Testis (tissue), 3 donors: ENCODE results near the gene MAGEA9. TPM values are rescaled to one million over a fixed set of nuclear protein-coding genes. Genes with fewer than 3 reads are reported as not detected.
"Not testable (repeated sequence)": the region's sequence is repeated elsewhere in the genome, so short reads cannot be mapped to it uniquely, and the experiment has no call there.

Source experiments
- DNase-seq: peaks from one replicate; pipeline ENCODE4 v3.0.0-alpha.2; 2019
- H3K27ac ChIP-seq, 2 donors: fragments of 200-600 bp; sonication (generic); one replicate each; pipeline ENCODE4 v1.5.1; 2019
- H3K27me3 ChIP-seq: fragments of 200-600 bp; sonication (generic); one replicate; pipeline ENCODE4 v1.5.1; 2019
- H3K36me3 ChIP-seq: fragments of 200-600 bp; sonication (generic); one replicate; pipeline ENCODE4 v1.5.1; 2017; ENCODE audit warnings: low read depth; ENCODE audit errors: missing control alignments
- H3K4me1 ChIP-seq: fragments of 200-600 bp; sonication (generic); one replicate; pipeline ENCODE4 v1.5.1; 2019
- H3K4me3 ChIP-seq, 2 donors: fragments of 200-600 bp; sonication (generic); one replicate each; pipeline ENCODE4 v1.5.1; 2017 to 2019
- H3K9me3 ChIP-seq: fragments of 200-600 bp; sonication (generic); one replicate; pipeline ENCODE4 v1.5.1; 2017
- CTCF ChIP-seq, 3 experiments: fragments of 450-650 bp in 2 of 3; fragments of 200-600 bp in 1 of 3; sonication (generic) in 1 of 3; IDR thresholded peaks; one replicate each; pipeline ENCODE4 v1.5.1; 2016 to 2019; ENCODE audit warnings: antibody characterized with exemption in 3 of 3, mild to moderate bottlenecking in 2 of 3, moderate library complexity in 1 of 3
- POLR2A ChIP-seq: fragments of 450-650 bp; IDR thresholded peaks from one replicate; pipeline ENCODE4 v1.6.1; 2017; ENCODE audit warnings: antibody characterized with exemption, mild to moderate bottlenecking, moderate library complexity
- WGBS, 2 donors: methylation state at CpG; one replicate each; pipeline ENCODE4 v1.1.5; 2018; 5-methylcytosine and 5-hydroxymethylcytosine counted together
- intact Hi-C: fragments of 100-400 bp; cut with DNase I; formaldehyde crosslinking; loops from one replicate; pipeline ENCODE4 v1.15.1; 2023; ENCODE audit warnings: low total_unique reads
- polyA plus RNA-seq: library from polyadenylated mRNA; stranded (reverse); fragments of 350-450 nt; fragmentation: Illumina TruSeq; extraction: RNeasy Lipid Tissue Mini Kit (QIAGEN cat#74804); gene quantifications from one replicate; pipeline ENCODE4 v1.2.3, GENCODE V29; 2014; ENCODE audit warnings: low read depth, low replicate concordance; ENCODE audit not compliant: insufficient read depth
- total RNA-seq, 2 donors: library from RNA; depleted of rRNA; stranded (reverse); fragments of >200 nt; gene quantifications; one replicate each; pipeline ENCODE4 v1.2.3, GENCODE V29; 2016

MAGEA9 gene
- total and polyA plus RNA-seq, 3 donors from 2014 or later, result 6.4 TPM; not detected in 2

- H3K27ac ChIP-seq, H3K4me1 ChIP-seq, intact Hi-C loops, H3K27me3 ChIP-seq, H3K36me3 ChIP-seq, H3K4me3 ChIP-seq, H3K9me3 ChIP-seq, DNase-seq: not testable (repeated sequence)
- no CpG with 5 or more reads among the region's 1 CpG for WGBS, 2 donors
Observed at GRCh38 chrX:149795531-149795930, 13.8 kb downstream of the MAGEA9 start.

GRCh38 chrX:149799095-149799714 lies 17.5 kb downstream of the MAGEA9 start:
- no peaks in the 10 kb centered on the region for H3K9me3 ChIP-seq
- H3K4me3 ChIP-seq, result no peak overlapping the region
- no peaks in the 10 kb centered on the region for H3K36me3 ChIP-seq
- H3K27ac ChIP-seq, result no peak overlapping the region
- intact Hi-C loops, result no loop called here
- no peak for TF ChIP-seq POLR2A
- TF ChIP-seq CTCF (IDR thresholded peaks at IDR 0.05), result no peak
- H3K4me1 ChIP-seq, result no peaks in the 10 kb centered on the region
- H3K27me3 ChIP-seq, result no peaks in the 10 kb centered on the region
- DNase-seq, result no peak
- WGBS, 2 donors, result 87 to 93% methylated on average over 6 of the region's 6 CpGs

DNA sequence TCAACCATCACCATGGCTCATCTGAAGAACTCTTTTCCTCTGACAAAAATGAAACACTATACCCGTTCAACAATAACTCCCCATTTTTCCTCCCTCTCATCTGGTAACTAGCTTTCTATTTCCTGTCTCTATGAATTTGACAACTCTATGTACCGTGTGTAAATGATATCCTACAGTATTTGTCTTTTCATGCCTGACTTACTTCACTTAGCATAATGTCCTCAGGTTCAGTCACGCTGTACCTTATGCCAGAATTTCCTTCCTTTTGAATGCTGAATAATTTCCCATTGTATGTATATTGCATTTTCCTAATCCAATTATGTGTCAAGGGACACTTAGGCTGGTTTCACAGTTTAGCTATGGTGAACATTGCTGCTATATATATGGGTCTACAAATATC lies 18.2 kb downstream of the MAGEA9 start:
- H3K4me3 ChIP-seq, result no peak overlapping the region
- no peak for DNase-seq
- WGBS, 2 donors, result 73 to 87% methylated on average over 3 of the region's 3 CpGs
- no peaks in the 10 kb centered on the region for H3K27me3 ChIP-seq
- no peak for TF ChIP-seq POLR2A
- no peak for TF ChIP-seq CTCF (IDR thresholded peaks at IDR 0.05)
- H3K4me1 ChIP-seq, result no peaks in the 10 kb centered on the region
- intact Hi-C loops, result no loop called here
- no peaks in the 10 kb centered on the region for H3K9me3 ChIP-seq
- no peaks in the 10 kb centered on the region for H3K36me3 ChIP-seq
- no peak overlapping the region for H3K27ac ChIP-seq

DNA sequence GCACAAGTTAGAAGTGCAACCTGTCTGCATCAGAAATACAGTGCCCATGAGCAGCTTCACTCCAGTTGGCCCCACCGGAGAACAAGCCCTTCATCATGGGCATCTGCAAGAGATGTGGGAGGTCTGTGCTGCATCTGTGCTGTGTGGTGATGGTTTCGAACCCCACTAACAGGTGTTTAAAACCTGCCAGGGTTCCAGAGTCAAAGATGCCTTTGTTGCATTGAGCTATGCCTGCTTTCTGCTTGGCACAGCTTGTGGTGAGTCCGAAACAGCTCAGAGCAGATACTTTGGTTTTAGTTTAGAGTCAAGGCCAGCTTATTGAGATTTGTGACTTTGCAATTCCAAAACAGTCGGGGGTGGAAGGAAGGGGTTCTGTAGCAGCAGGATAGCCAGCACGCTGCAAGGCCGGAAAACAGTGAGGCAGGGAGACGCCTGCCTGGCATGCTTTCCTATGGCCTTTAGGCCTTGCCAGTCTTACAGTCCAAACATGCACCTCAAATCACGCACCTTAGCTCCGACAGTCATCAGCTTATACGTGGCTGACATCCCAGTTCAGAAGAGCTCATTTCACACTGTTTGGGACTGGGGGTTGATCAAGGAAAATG lies 21.8 kb downstream of the MAGEA9 start:
- no peaks in the 10 kb centered on the region for H3K9me3 ChIP-seq
- H3K4me1 ChIP-seq, result no peaks in the 10 kb centered on the region
- no peak for DNase-seq
- intact Hi-C loops, result no loop called here
- no peak overlapping the region for H3K4me3 ChIP-seq
- H3K27me3 ChIP-seq, result no peaks in the 10 kb centered on the region
- 88 to 90% methylated on average over 8 to 10 of the region's 10 CpGs for WGBS, 2 donors
- H3K36me3 ChIP-seq, result no peaks in the 10 kb centered on the region
- H3K27ac ChIP-seq, result no peak overlapping the region
- no peak for TF ChIP-seq POLR2A
- TF ChIP-seq CTCF (IDR thresholded peaks at IDR 0.05), result no peak

DNA sequence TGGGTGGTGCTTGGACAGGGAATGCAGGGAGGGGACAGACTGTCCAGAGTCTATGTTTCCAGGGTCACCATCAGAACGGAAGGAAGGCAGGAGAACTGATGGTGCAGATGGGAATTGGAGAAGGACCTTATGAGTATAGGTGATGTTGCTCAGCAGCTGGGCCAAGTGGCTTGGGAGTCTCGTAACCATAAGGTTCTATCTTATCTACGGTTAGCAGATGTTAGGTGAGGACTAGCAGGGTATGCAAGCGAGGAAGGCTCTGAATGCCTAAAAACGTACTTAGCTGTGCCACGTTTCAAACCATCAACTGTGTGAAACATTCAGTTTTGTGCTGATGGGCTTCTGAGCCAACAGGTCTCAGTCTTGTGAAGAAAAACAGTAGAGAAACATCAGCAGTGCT lies 22.4 kb downstream of the MAGEA9 start:
- Histone ChIP-seq H3K36me3 (no peaks in the 10 kb centered on the region), H3K9me3 (no peaks in the 10 kb centered on the region), H3K4me3 (no peak overlapping the region), H3K4me1 (no peaks in the 10 kb centered on the region), H3K27ac (no peak overlapping the region), H3K27me3 (no peaks in the 10 kb centered on the region)
- TF ChIP-seq POLR2A, result no peak
- TF ChIP-seq CTCF (IDR thresholded peaks at IDR 0.05), result no peak
- WGBS, 2 donors, result 84 to 91% methylated on average over 6 of the region's 6 CpGs
- DNase-seq, result no peak
- intact Hi-C loops, result no loop called here
